ENCODE measurements around the gene TDG. TPM values are rescaled to one million over a fixed set of nuclear protein-coding genes. Genes with fewer than 3 reads are reported as not detected.
A peak's percentile ranks its signal among the peaks of the same experiment; 100 is the strongest.

The TDG gene
- 10 to 100 TPM; 13.2 to 17.5 TPM for total RNA-seq

DNA sequence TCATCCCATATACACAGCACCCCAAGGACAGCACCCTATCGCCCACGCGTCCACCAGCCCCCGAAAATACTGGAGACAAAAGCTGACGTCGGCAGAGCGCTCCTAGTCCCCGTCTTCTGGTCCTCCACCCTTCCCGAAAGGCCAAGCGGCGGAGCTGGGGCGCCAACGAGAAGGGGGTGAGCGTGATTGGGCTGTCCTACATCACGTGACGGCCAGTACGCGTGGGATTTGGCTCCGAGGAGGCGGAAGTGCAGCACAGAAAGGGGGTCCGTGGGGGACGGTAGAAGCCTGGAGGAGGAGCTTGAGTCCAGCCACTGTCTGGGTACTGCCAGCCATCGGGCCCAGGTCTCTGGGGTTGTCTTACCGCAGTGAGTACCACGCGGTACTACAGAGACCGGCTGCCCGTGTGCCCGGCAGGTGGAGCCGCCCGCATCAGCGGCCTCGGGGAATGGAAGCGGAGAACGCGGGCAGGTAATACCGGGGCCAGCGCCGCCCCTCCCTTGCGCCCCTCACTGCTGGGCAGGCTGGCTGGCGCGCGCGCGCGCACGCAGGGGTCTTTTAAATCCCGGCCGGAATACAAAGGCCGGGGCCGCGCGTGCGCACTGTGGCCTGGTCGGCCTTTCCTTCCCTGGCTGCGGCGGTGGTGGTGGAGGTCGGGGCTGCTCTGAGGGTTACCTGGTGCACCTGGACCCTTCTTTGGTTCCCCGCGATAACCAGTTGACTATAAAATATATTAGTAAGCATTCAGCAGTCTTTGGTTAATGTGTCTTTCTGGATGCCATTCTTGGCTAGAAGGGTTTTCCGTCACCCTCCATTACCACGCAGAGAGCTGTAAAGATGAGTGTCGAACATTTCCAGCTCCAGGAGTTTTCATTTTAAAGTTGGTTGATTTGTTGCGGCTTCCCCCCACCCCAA is at the start of gene TDG:
TSS of gene TDG (plus strand) at position 283 of the 915 bp plus-strand sequence. CDS start at position 449, 166 bp downstream.
- TF ChIP-seq, protein P1, sequence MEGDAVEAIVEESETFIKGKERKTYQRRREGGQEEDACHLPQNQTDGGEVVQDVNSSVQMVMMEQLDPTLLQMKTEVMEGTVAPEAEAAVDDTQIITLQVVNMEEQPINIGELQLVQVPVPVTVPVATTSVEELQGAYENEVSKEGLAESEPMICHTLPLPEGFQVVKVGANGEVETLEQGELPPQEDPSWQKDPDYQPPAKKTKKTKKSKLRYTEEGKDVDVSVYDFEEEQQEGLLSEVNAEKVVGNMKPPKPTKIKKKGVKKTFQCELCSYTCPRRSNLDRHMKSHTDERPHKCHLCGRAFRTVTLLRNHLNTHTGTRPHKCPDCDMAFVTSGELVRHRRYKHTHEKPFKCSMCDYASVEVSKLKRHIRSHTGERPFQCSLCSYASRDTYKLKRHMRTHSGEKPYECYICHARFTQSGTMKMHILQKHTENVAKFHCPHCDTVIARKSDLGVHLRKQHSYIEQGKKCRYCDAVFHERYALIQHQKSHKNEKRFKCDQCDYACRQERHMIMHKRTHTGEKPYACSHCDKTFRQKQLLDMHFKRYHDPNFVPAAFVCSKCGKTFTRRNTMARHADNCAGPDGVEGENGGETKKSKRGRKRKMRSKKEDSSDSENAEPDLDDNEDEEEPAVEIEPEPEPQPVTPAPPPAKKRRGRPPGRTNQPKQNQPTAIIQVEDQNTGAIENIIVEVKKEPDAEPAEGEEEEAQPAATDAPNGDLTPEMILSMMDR (IDR thresholded peaks at IDR 0.05), result peak in 3 of 7 experiments; percentile 25 to 37 (median 26)
- TF ChIP-seq POLR2A (IDR thresholded peaks at IDR 0.05), result peak; percentile 75 to 92 (median 90)
- WGBS, 2 donors, result 0 to 4% methylated on average over 25 to 64 of the region's 64 CpGs
- peak; percentile 96 to 98 (median 97) for DNase-seq
- peak within 1 kb of the TSS; percentile 85 to 94 (median 92) for H3K27ac ChIP-seq
- no peaks in the 10 kb centered on the region for H3K9me3 ChIP-seq
- intact Hi-C loops (cut with DNase I), result loop anchor here (10.0 kb wide), 1 partner anchor 139 kb away; no protein-coding TSS in a partner anchor
- peak within 1 kb of the TSS; percentile 79 for H3K4me3 ChIP-seq
- ATAC-seq, result peak; percentile 99
- no peaks in the 10 kb centered on the region for H3K27me3 ChIP-seq
- H3K4me1 ChIP-seq, result peaks cover 53% of the 10 kb centered on the region
- no peaks in the 10 kb centered on the region for H3K36me3 ChIP-seq (replicated peaks in 1 of 2; ENCODE audit: insufficient read depth in 1 of 2, low read depth in 2 of 2)

DNA sequence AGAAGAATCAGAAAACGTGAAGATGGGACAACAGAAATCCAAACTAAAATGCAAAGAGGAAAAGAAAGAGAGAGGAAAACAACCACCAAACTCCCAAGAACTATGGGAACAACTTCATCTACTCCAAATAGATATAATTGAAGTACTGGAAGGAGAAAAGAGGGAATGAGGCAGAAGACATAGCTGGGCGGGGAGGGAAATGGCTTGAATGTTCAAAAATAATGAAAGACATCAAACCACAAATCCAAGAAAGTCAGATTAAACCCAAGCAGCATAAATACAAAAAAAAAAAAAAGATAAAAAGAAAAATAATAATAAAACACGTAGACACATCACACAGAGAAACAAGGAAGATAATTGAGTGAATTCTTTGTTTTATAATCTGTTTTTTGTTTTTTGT is 47.8 kb upstream of the TDG start:
- 57 to 76% methylated on average over 3 of the region's 3 CpGs for WGBS, 2 donors

DNA sequence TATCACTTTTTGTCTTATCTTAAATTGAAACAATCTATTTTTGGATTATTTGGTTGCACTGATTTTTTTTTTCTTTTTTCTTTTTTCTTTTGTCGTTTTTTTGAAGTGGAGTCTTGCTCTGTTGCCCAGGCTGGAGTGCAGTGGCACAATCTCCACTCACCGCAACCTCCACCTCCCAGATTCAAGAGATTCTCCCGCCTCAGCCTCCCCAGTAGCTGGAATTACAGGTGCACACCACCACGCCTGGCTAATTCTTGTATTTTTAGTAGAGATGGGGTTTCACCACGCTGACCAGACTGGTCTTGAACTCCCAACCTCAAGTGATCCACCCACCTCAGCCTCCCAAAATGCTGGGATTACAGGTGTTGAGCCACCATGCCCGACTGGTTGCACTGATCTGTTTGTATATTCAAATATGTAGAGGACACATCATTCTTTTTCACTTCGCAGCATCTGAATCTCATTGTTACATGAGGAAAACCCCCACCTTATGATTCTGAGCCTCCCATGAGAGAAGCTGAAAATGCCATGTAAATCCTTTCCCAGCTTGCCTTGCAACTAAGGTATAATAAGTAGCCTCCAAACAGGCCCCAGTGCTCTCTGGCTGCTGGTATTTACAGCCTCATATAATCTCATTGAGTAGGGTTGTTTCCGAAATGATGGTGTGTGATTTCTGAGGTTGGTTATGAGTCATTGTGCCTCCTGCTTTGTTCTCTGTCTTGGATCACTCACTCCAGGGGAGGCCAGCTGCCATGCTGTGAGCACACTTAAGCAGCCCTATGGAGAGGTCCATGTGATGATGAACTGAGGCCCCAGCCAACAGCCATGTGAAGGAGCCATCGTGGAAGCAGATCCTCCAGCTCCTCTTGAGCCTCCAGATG is 40.7 kb upstream of the TDG start:
- 73 to 76% methylated on average over 9 of the region's 9 CpGs for WGBS, 2 donors
- intact Hi-C loops (cut with DNase I), result no loop called here

More for the DNA sequence above, 47.8 kb upstream of the TDG start:
- intact Hi-C loops (cut with DNase I), result no loop called here
- ATAC-seq (no peak), DNase-seq (no peak)
- Histone ChIP-seq H3K36me3 (replicated peaks in 1 of 2; ENCODE audit: insufficient read depth in 1 of 2, low read depth in 2 of 2) (no peaks in the 10 kb centered on the region), H3K9me3 (no peaks in the 10 kb centered on the region), H3K4me1 (no peaks in the 10 kb centered on the region), H3K27ac (no peak overlapping the region), H3K4me3 (no peak overlapping the region), H3K27me3 (no peaks in the 10 kb centered on the region)
- TF ChIP-seq, protein P1 (IDR thresholded peaks at IDR 0.05), result no peak
- TF ChIP-seq POLR2A (IDR thresholded peaks at IDR 0.05), result no peak

DNA sequence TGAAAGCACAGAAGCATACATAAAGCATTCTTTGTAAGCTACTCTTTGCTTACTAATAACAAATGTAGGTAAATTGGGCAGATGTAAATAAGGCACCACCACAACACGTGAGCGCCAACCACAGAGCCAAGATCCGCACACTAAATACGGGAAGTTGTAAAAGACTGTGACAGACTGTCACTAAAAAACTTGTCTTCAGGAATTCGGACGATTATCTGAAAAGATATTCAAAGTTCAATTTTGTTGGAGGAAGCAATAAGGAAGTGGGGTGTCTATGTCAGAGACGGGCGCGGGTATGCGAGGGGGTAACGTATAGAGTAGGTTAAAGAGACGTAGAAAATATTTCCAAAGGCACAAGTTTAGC is 37.0 kb upstream of the TDG start:
- H3K27ac ChIP-seq, result peak overlapping the region; percentile 80 to 96 (median 88)
- H3K36me3 ChIP-seq (replicated peaks in 1 of 2; ENCODE audit: insufficient read depth in 1 of 2, low read depth in 2 of 2), result no peaks in the 10 kb centered on the region
- peak overlapping the region in 1 of 2 donors; percentile 51 for H3K4me3 ChIP-seq
- H3K4me1 ChIP-seq, result peaks cover 33% of the 10 kb centered on the region
- intact Hi-C loops (cut with DNase I), result no loop called here
- H3K9me3 ChIP-seq, result no peaks in the 10 kb centered on the region
- ATAC-seq (no peak), DNase-seq (peak in 1 of 4 donors; percentile 15)
- no peaks in the 10 kb centered on the region for H3K27me3 ChIP-seq
- TF ChIP-seq POLR2A (IDR thresholded peaks at IDR 0.05), result no peak
- TF ChIP-seq, protein P1 (IDR thresholded peaks at IDR 0.05), result no peak
- 34 to 38% methylated on average over 12 of the region's 12 CpGs for WGBS, 2 donors

More for the DNA sequence above, 40.7 kb upstream of the TDG start:
- no peak overlapping the region for H3K4me3 ChIP-seq
- H3K9me3 ChIP-seq, result no peaks in the 10 kb centered on the region
- TF ChIP-seq, protein P1 (IDR thresholded peaks at IDR 0.05), result no peak
- no peak for TF ChIP-seq POLR2A (IDR thresholded peaks at IDR 0.05)
- no peaks in the 10 kb centered on the region for H3K36me3 ChIP-seq (replicated peaks in 1 of 2; ENCODE audit: insufficient read depth in 1 of 2, low read depth in 2 of 2)
- H3K4me1 ChIP-seq, result peaks cover 12% of the 10 kb centered on the region
- no peaks in the 10 kb centered on the region for H3K27me3 ChIP-seq
- ATAC-seq, result no peak
- H3K27ac ChIP-seq, result no peak overlapping the region
- no peak for DNase-seq
